HepG2 (cell line): Measurements from ENCODE around the gene EPO. TPM values are rescaled to one million over a fixed set of nuclear protein-coding genes. Genes with fewer than 3 reads are reported as not detected.

Source experiments
- ATAD3A ChIP-seq: sonication (generic); formaldehyde crosslinking; IDR thresholded peaks from 2 replicates; pipeline ENCODE4 v1.4.0; 2020; ENCODE audit warnings: missing genetic modification reagents
- CCAR2 ChIP-seq: fragments of 200-400 bp; formaldehyde crosslinking; optimal IDR thresholded peaks from 2 replicates; pipeline ENCODE3; 2018; ENCODE audit warnings: low read depth, mild to moderate bottlenecking, low read length, moderate library complexity
- HDAC1 ChIP-seq: sonication (generic); formaldehyde crosslinking; IDR thresholded peaks from 2 replicates; pipeline ENCODE4 v1.5.1; 2020; ENCODE audit warnings: mild to moderate bottlenecking, missing genetic modification reagents
- NR2F6 ChIP-seq, 2 experiments: IDR thresholded peaks; 2 replicates each; pipeline ENCODE4 v1.6.1; 2016; ENCODE audit warnings: antibody characterized with exemption in 1 of 2, mild to moderate bottlenecking in 1 of 2
- PHF5A ChIP-seq: IDR thresholded peaks from one replicate; pipeline ENCODE4 v1.6.1; 2018; ENCODE audit warnings: low read depth, missing genetic modification reagents; ENCODE audit not compliant: unreplicated experiment
- SALL1 ChIP-seq: sonication (generic); formaldehyde crosslinking; IDR thresholded peaks from 2 replicates; pipeline ENCODE4 v1.8.0; 2022; ENCODE audit warnings: mild to moderate bottlenecking, missing genetic modification reagents
- SRY ChIP-seq: sonication (generic); formaldehyde crosslinking; IDR thresholded peaks from 2 replicates; pipeline ENCODE4 v1.8.0; 2022; ENCODE audit warnings: mild to moderate bottlenecking, missing genetic modification reagents
- ZBTB42 ChIP-seq: sonication (generic); formaldehyde crosslinking; IDR thresholded peaks from 2 replicates; pipeline ENCODE4 v1.5.0; 2020; ENCODE audit warnings: mild to moderate bottlenecking, missing genetic modification reagents
- ZFP1 ChIP-seq: IDR thresholded peaks from 2 replicates; pipeline ENCODE4 v1.6.1; 2016
- ZFP37 ChIP-seq: sonication (generic); formaldehyde crosslinking; IDR thresholded peaks from 2 replicates; pipeline ENCODE4 v1.4.0; 2020; ENCODE audit warnings: missing genetic modification reagents, borderline replicate concordance
- ZNF543 ChIP-seq: sonication (generic); formaldehyde crosslinking; IDR thresholded peaks from 2 replicates; pipeline ENCODE4 v1.4.0; 2020; ENCODE audit warnings: mild to moderate bottlenecking, missing genetic modification reagents
- ZNF788 ChIP-seq: sonication (generic); formaldehyde crosslinking; IDR thresholded peaks from 2 replicates; pipeline ENCODE4 v1.5.0; 2020; ENCODE audit warnings: mild to moderate bottlenecking, missing genetic modification reagents, borderline replicate concordance
- polyA plus RNA-seq, 8 experiments: library from polyadenylated mRNA; depleted of rRNA in 3 of 8; stranded (reverse) in 7 of 8; unstranded in 1 of 8; fragments of >200 nt; fragmentation: Illumina TruSeq in 4 of 8; extraction: Trizol in 4 of 8; gene quantifications; 2 replicates each; pipeline versions ENCODE4 v1.2.1 to v1.2.3, GENCODE V29; 2011 to 2016; ENCODE audit warnings: low read depth in 4 of 8, missing spikeins in 1 of 8, mixed read lengths in 1 of 8; ENCODE audit not compliant: insufficient read depth in 1 of 8
- total RNA-seq, 5 experiments: library from RNA; depleted of rRNA; stranded (reverse); fragments of >200 nt; fragmentation: Illumina TruSeq; extraction: Trizol; gene quantifications; 2 replicates each; pipeline ENCODE4 v1.2.3, GENCODE V29; 2016; ENCODE audit warnings: low read depth in 1 of 5
- TF ChIP-seq, protein P1 (sequence below): sonication (generic); formaldehyde crosslinking; conservative IDR thresholded peaks from 2 replicates; pipeline ENCODE4 v1.5.0; 2020; ENCODE audit warnings: missing genetic modification reagents
- TF ChIP-seq, protein P2 (sequence below): sonication (generic); formaldehyde crosslinking; IDR thresholded peaks from 2 replicates; pipeline ENCODE4 v1.9.0; 2021; ENCODE audit warnings: missing genetic modification reagents, mild to moderate bottlenecking, borderline replicate concordance
- TF ChIP-seq, protein P3 (sequence below): IDR thresholded peaks from 2 replicates; pipeline ENCODE4 v1.6.1; 2016; ENCODE audit warnings: missing compliant biosample characterization, missing genetic modification reagents, borderline replicate concordance
- TF ChIP-seq, protein P4 (sequence below): sonication (generic); formaldehyde crosslinking; IDR thresholded peaks from 2 replicates; pipeline ENCODE4 v1.4.0; 2020; ENCODE audit warnings: low read depth, missing genetic modification reagents
- TF ChIP-seq, protein P5 (sequence below): sonication (generic); formaldehyde crosslinking; IDR thresholded peaks from 2 replicates; pipeline ENCODE4 v1.4.0; 2020; ENCODE audit warnings: missing genetic modification reagents

EPO gene
- total and polyA plus RNA-seq, 2 of the 13 experiments (the other 11 are each of a cell fraction or from before 2014, with no cell fraction given): 10.3 to 25.7 TPM

DNA sequence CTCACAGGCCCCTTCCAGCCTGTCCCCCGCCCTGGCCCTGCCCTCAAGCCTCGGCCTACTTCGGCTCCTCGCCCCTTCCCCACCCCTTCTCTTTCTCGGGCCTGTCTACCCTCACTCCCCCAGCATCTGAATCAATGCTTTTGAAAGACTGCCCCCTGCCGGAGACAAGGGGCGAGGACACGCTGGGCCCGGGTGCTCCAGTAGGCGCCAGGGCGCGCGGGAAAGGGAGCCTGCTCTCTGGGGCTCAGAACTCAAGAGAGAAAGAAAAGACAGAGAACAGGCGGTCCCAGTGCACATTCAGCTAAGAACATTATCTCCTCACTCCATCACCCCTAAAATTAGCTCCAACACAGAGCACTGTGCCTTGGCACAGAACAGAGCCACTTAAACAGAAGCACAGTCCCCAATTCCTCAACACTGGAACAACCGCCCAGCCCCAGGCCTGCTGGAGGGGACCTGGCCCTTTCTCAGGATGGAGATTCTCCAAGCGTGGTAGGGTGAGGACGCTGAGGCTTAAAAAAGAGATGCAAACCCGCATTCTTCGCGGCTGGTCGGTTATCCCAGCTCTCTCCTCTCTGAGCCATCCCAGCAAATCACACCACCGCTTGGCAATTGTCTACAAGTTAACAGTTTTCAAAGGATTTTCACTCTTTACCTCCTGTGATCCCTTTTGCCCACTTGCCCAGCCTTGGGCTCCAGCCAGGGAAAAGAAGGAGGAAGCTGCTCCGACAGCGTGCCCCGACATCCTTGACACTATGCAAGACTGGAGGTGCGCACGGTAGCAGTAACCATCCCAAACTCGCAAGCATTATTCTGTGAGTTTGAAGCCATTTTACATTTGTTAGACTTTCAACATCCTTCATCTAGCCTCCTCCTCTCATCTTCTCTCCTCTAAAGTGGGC, 28.3 kb upstream of the EPO start (continued):
- TF ChIP-seq, protein P1, sequence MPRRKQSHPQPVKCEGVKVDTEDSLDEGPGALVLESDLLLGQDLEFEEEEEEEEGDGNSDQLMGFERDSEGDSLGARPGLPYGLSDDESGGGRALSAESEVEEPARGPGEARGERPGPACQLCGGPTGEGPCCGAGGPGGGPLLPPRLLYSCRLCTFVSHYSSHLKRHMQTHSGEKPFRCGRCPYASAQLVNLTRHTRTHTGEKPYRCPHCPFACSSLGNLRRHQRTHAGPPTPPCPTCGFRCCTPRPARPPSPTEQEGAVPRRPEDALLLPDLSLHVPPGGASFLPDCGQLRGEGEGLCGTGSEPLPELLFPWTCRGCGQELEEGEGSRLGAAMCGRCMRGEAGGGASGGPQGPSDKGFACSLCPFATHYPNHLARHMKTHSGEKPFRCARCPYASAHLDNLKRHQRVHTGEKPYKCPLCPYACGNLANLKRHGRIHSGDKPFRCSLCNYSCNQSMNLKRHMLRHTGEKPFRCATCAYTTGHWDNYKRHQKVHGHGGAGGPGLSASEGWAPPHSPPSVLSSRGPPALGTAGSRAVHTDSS (CRISPR knock-in tag): no peak
- TF ChIP-seq, protein P2, sequence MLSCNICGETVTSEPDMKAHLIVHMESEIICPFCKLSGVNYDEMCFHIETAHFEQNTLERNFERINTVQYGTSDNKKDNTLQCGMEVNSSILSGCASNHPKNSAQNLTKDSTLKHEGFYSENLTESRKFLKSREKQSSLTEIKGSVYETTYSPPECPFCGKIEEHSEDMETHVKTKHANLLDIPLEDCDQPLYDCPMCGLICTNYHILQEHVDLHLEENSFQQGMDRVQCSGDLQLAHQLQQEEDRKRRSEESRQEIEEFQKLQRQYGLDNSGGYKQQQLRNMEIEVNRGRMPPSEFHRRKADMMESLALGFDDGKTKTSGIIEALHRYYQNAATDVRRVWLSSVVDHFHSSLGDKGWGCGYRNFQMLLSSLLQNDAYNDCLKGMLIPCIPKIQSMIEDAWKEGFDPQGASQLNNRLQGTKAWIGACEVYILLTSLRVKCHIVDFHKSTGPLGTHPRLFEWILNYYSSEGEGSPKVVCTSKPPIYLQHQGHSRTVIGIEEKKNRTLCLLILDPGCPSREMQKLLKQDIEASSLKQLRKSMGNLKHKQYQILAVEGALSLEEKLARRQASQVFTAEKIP (CRISPR knock-in tag): no peak
- TF ChIP-seq ATAD3A: no peak
- TF ChIP-seq, protein P3, sequence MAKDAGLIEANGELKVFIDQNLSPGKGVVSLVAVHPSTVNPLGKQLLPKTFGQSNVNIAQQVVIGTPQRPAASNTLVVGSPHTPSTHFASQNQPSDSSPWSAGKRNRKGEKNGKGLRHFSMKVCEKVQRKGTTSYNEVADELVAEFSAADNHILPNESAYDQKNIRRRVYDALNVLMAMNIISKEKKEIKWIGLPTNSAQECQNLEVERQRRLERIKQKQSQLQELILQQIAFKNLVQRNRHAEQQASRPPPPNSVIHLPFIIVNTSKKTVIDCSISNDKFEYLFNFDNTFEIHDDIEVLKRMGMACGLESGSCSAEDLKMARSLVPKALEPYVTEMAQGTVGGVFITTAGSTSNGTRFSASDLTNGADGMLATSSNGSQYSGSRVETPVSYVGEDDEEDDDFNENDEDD: peak; percentile 70; the same call in 1 of the 2 replicates
- 0 out of 2 replicates have a peak, but pooled peaks have one; percentile 28 for TF ChIP-seq ZNF543
- TF ChIP-seq SALL1 (CRISPR knock-in tag): 0 out of 2 replicates have a peak, but pooled peaks have one; percentile 17
- no peak for TF ChIP-seq ZBTB42 (CRISPR knock-in tag)
- TF ChIP-seq HDAC1: no peak
- TF ChIP-seq CCAR2: no peak
- no peak for TF ChIP-seq SRY (CRISPR knock-in tag)
- TF ChIP-seq, protein P4, sequence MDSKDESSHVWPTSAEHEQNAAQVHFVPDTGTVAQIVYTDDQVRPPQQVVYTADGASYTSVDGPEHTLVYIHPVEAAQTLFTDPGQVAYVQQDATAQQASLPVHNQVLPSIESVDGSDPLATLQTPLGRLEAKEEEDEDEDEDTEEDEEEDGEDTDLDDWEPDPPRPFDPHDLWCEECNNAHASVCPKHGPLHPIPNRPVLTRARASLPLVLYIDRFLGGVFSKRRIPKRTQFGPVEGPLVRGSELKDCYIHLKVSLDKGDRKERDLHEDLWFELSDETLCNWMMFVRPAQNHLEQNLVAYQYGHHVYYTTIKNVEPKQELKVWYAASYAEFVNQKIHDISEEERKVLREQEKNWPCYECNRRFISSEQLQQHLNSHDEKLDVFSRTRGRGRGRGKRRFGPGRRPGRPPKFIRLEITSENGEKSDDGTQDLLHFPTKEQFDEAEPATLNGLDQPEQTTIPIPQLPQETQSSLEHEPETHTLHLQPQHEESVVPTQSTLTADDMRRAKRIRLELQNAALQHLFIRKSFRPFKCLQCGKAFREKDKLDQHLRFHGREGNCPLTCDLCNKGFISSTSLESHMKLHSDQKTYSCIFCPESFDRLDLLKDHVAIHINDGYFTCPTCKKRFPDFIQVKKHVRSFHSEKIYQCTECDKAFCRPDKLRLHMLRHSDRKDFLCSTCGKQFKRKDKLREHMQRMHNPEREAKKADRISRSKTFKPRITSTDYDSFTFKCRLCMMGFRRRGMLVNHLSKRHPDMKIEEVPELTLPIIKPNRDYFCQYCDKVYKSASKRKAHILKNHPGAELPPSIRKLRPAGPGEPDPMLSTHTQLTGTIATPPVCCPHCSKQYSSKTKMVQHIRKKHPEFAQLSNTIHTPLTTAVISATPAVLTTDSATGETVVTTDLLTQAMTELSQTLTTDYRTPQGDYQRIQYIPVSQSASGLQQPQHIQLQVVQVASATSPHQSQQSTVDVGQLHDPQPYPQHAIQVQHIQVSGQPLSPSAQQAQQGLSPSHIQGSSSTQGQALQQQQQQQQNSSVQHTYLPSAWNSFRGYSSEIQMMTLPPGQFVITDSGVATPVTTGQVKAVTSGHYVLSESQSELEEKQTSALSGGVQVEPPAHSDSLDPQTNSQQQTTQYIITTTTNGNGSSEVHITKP (CRISPR knock-in tag): 0 out of 2 replicates have a peak, but pooled peaks have one; percentile 26
- TF ChIP-seq, protein P5, sequence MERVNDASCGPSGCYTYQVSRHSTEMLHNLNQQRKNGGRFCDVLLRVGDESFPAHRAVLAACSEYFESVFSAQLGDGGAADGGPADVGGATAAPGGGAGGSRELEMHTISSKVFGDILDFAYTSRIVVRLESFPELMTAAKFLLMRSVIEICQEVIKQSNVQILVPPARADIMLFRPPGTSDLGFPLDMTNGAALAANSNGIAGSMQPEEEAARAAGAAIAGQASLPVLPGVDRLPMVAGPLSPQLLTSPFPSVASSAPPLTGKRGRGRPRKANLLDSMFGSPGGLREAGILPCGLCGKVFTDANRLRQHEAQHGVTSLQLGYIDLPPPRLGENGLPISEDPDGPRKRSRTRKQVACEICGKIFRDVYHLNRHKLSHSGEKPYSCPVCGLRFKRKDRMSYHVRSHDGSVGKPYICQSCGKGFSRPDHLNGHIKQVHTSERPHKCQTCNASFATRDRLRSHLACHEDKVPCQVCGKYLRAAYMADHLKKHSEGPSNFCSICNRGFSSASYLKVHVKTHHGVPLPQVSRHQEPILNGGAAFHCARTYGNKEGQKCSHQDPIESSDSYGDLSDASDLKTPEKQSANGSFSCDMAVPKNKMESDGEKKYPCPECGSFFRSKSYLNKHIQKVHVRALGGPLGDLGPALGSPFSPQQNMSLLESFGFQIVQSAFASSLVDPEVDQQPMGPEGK (CRISPR knock-in tag): peak; percentile 70
- no peak for TF ChIP-seq PHF5A (CRISPR knock-in tag)
- TF ChIP-seq ZFP1: no peak
- no peak for TF ChIP-seq NR2F6 (IDR thresholded peaks at IDR 0.05)
- TF ChIP-seq NR2F6 (CRISPR knock-in tag; IDR thresholded peaks at IDR 0.05): no peak
- 0 out of 2 replicates have a peak, but pooled peaks have one; percentile 20 for TF ChIP-seq ZFP37
- 0 out of 2 replicates have a peak, but pooled peaks have one; percentile 43 for TF ChIP-seq ZNF788 (CRISPR knock-in tag)
